22Rv1 (cell line): ENCODE results near the gene FGFR2.

Experiments
- H3K27ac ChIP-seq: fragments of 450-650 bp; 2 replicates; pipeline ENCODE4 v1.5.1; 2017
- ZFX ChIP-seq: fragments of 450-650 bp; IDR thresholded peaks from 2 replicates; pipeline ENCODE4 v1.6.1; 2017; ENCODE audit warnings: antibody characterized with exemption, borderline replicate concordance
- TF ChIP-seq, protein P1 (sequence below): fragments of 450-650 bp; IDR thresholded peaks from 2 replicates; pipeline ENCODE4 v1.5.1; 2017; ENCODE audit warnings: mild to moderate bottlenecking

FGFR2 gene

DNA sequence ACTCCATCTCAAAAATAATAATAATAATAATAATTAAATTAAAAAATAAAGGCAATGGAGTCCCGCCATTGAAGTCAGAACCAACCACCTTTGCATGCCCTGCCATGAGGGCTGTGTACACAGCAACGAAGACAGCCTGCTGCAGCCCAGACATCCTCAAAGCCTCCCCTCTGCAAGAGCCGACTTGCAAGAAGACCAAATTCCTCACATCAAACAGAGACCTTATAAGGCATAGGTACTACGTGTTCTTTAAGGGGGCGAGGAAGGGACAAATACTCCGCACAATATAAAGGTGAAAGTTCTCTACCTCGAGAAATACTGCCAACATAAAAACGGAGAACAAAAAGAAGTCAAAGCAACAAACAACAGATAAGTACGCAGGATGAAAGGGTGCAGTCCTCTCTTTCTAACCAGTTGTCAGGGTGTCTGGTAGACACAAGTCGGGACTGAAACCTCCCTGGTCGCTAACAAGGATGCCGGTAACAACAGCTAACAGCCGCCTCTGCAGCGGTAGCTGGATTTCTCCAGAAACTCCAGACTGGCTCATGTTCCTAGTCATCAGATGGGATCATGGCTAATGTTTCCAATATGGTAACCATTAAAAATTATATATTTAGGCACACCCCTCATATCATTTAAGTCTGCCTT lies 23.6 kb downstream of the FGFR2 start:
- no peak overlapping the region for H3K27ac ChIP-seq
- TF ChIP-seq, protein P1, sequence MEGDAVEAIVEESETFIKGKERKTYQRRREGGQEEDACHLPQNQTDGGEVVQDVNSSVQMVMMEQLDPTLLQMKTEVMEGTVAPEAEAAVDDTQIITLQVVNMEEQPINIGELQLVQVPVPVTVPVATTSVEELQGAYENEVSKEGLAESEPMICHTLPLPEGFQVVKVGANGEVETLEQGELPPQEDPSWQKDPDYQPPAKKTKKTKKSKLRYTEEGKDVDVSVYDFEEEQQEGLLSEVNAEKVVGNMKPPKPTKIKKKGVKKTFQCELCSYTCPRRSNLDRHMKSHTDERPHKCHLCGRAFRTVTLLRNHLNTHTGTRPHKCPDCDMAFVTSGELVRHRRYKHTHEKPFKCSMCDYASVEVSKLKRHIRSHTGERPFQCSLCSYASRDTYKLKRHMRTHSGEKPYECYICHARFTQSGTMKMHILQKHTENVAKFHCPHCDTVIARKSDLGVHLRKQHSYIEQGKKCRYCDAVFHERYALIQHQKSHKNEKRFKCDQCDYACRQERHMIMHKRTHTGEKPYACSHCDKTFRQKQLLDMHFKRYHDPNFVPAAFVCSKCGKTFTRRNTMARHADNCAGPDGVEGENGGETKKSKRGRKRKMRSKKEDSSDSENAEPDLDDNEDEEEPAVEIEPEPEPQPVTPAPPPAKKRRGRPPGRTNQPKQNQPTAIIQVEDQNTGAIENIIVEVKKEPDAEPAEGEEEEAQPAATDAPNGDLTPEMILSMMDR, result no peak
- no peak for TF ChIP-seq ZFX

GRCh38 chr10:121573538-121573941 lies 24.7 kb downstream of the FGFR2 start:
- no peak for TF ChIP-seq ZFX
- TF ChIP-seq, protein P1, result no peak
- H3K27ac ChIP-seq, result no peak overlapping the region

DNA sequence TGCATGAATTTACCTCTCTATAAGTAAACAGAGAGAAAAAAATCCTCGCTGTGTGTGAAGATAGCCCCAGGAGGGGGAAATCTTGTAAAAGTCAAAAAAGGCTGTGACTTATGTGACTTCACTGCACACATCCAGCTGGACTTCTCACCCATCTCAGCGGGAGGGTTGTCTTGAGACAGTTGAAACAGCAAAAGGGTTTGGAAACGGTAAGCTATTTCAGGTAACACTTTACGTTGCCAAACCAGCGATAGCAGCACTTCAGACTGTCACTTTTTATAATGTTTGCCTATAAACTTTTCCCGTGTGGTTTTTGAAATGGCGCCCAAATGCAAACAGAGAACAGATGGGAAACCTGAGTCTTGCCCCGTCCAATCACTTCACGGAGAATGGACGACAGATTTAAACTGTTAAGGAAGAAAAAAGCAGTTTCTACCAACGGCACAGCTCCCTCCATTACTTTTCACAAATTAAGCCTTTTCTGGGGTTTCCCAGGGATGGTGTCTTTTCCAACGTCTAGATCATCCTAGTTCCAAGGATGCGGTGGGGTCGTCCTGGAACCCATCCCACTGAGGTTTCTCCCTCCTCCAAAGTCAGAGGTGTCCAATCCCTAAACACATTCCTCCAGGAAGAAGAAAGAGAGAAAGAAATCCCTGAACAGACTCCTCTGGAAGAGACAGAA lies 25.2 kb downstream of the FGFR2 start:
- TF ChIP-seq, protein P1, result no peak
- no peak for TF ChIP-seq ZFX
- no peak overlapping the region for H3K27ac ChIP-seq

DNA sequence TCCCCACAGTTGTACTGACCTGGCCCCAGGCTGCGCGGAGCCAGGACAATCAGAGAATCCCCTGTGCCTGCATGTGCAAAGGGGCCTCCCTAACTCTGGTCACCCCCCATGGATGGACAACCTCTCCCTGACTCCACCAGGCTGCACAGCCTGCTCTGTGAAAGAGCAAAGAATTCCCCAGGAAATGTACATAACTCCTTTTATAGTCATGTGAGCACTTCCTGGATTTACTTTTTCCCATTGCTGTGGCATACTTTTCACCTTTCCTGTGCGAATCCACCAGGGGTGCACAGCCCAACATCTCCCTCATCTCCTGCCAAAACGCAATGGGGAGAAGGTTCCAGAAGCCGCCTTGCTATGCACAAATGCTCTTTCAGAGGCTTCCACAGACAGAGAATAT lies 27.9 kb downstream of the FGFR2 start:
- TF ChIP-seq, protein P1, result no peak
- no peak for TF ChIP-seq ZFX
- H3K27ac ChIP-seq, result no peak overlapping the region

- no peak overlapping the region for H3K27ac ChIP-seq
- TF ChIP-seq, protein P1, result no peak
- TF ChIP-seq ZFX, result no peak
Measured at GRCh38 chr10:121568275-121568674, 30.0 kb downstream of the FGFR2 start.

GRCh38 chr10:121567569-121567968 lies 30.7 kb downstream of the FGFR2 start:
- H3K27ac ChIP-seq, result no peak overlapping the region
- TF ChIP-seq, protein P1, result no peak
- no peak for TF ChIP-seq ZFX

- TF ChIP-seq, protein P1, result no peak
- no peak for TF ChIP-seq ZFX
- H3K27ac ChIP-seq, result no peak overlapping the region
Measured at GRCh38 chr10:121566755-121567154, 31.5 kb downstream of the FGFR2 start.
